Osteocyte (in vitro differentiated cells): Measurements from ENCODE around the gene YEATS4. TPM values are rescaled to one million over a fixed set of nuclear protein-coding genes. Genes with fewer than 3 reads are reported as not detected.

Experiments used
- DNase-seq: peaks from one replicate; pipeline ENCODE4 v3.0.0; 2021; ENCODE audit warnings: mixed read lengths; ENCODE audit not compliant: unreplicated experiment; ENCODE audit errors: extremely low spot score
- H3K27ac Mint-ChIP-seq: one replicate; pipeline ENCODE4 v1.8.0; 2021; ENCODE audit warnings: mild to moderate bottlenecking, mixed read lengths; ENCODE audit not compliant: unreplicated experiment
- H3K27me3 Mint-ChIP-seq: one replicate; pipeline ENCODE4 v1.8.0; 2021; ENCODE audit warnings: mixed read lengths; ENCODE audit not compliant: unreplicated experiment
- H3K36me3 Mint-ChIP-seq: one replicate; pipeline ENCODE4 v1.8.0; 2021; ENCODE audit warnings: mixed read lengths; ENCODE audit not compliant: unreplicated experiment
- H3K4me1 Mint-ChIP-seq: one replicate; pipeline ENCODE4 v1.8.0; 2021; ENCODE audit warnings: mixed read lengths; ENCODE audit not compliant: unreplicated experiment
- H3K4me3 Mint-ChIP-seq: one replicate; pipeline ENCODE4 v1.8.0; 2021; ENCODE audit warnings: mild to moderate bottlenecking, moderate library complexity, mixed read lengths; ENCODE audit not compliant: unreplicated experiment
- H3K9me3 Mint-ChIP-seq: one replicate; pipeline ENCODE4 v1.8.0; 2021; ENCODE audit warnings: mixed read lengths; ENCODE audit not compliant: unreplicated experiment
- CTCF ChIP-seq: fragments of 200-600 bp; sonication (generic); IDR thresholded peaks from 2 replicates; pipeline ENCODE4 v1.5.0; 2021; ENCODE audit warnings: antibody characterized with exemption, mild to moderate bottlenecking, moderate library complexity
- total RNA-seq: library from RNA; stranded (reverse); gene quantifications from 2 replicates; pipeline ENCODE4 v1.2.1, GENCODE V29; 2021

The YEATS4 gene
- total RNA-seq, 1 donor from 2014 or later = 15.9 TPM

- H3K27me3 Mint-ChIP-seq = peaks cover 60% of the 10 kb centered on the region
- H3K4me3 Mint-ChIP-seq = no peak overlapping the region
- H3K4me1 Mint-ChIP-seq = no peaks in the 10 kb centered on the region
- no peak overlapping the region for H3K27ac Mint-ChIP-seq
- no peak for DNase-seq
- no peaks in the 10 kb centered on the region for H3K36me3 Mint-ChIP-seq
- H3K9me3 Mint-ChIP-seq = no peaks in the 10 kb centered on the region
- TF ChIP-seq CTCF = no peak
These were observed 21.3 kb upstream of the YEATS4 start for GRCh38 chr12:69338120-69338859.

GRCh38 chr12:69338936-69339335 lies 20.6 kb upstream of the YEATS4 start:
- H3K27ac Mint-ChIP-seq = no peak overlapping the region
- no peak overlapping the region for H3K4me3 Mint-ChIP-seq
- no peak for DNase-seq
- H3K9me3 Mint-ChIP-seq = no peaks in the 10 kb centered on the region
- peaks cover 61% of the 10 kb centered on the region for H3K27me3 Mint-ChIP-seq
- no peak for TF ChIP-seq CTCF
- H3K4me1 Mint-ChIP-seq = no peaks in the 10 kb centered on the region
- no peaks in the 10 kb centered on the region for H3K36me3 Mint-ChIP-seq

GRCh38 chr12:69339999-69340398 lies 19.5 kb upstream of the YEATS4 start:
- Mint-ChIP-seq H3K9me3 (no peaks in the 10 kb centered on the region), H3K4me1 (no peaks in the 10 kb centered on the region), H3K4me3 (no peak overlapping the region), H3K36me3 (no peaks in the 10 kb centered on the region), H3K27me3 (peaks cover 54% of the 10 kb centered on the region), H3K27ac (no peak overlapping the region)
- no peak for TF ChIP-seq CTCF
- DNase-seq = no peak

GRCh38 chr12:69341328-69341727 lies 18.2 kb upstream of the YEATS4 start:
- Mint-ChIP-seq H3K27me3 (peaks cover 52% of the 10 kb centered on the region), H3K9me3 (no peaks in the 10 kb centered on the region), H3K36me3 (no peaks in the 10 kb centered on the region), H3K4me1 (no peaks in the 10 kb centered on the region), H3K4me3 (no peak overlapping the region), H3K27ac (no peak overlapping the region)
- no peak for TF ChIP-seq CTCF
- DNase-seq = no peak

GRCh38 chr12:69342421-69342820 lies 17.1 kb upstream of the YEATS4 start:
- Mint-ChIP-seq H3K4me1 (no peaks in the 10 kb centered on the region), H3K27me3 (peaks cover 45% of the 10 kb centered on the region), H3K27ac (no peak overlapping the region), H3K36me3 (no peaks in the 10 kb centered on the region), H3K4me3 (no peak overlapping the region), H3K9me3 (no peaks in the 10 kb centered on the region)
- DNase-seq = no peak
- no peak for TF ChIP-seq CTCF
